Upper lobe of left lung (tissue), 4 donors: ENCODE data around the gene PTRH2.

Experiments
- CTCF ChIP-seq, 6 experiments: fragments of 450-650 bp in 4 of 6; fragments of 200-600 bp in 2 of 6; sonication (generic) in 2 of 6; IDR thresholded peaks; one replicate each; pipeline ENCODE4 v1.5.1; 2016 to 2019; ENCODE audit warnings: antibody characterized with exemption in 6 of 6
- POLR2A ChIP-seq, 4 donors: fragments of 450-650 bp; IDR thresholded peaks; one replicate each; pipeline ENCODE4 v1.5.1; 2016 to 2017; ENCODE audit warnings: antibody characterized with exemption in 4 of 4, mild to moderate bottlenecking in 2 of 4

- TF ChIP-seq POLR2A (IDR thresholded peaks at IDR 0.05) (no peak), CTCF (IDR thresholded peaks at IDR 0.05) (no peak)
Observed at GRCh38 chr17:59688008-59688407, 19.2 kb downstream of the PTRH2 start.
